Measurements from ENCODE around the gene WWC1.
"Not testable (repeated sequence)": the region's sequence is repeated elsewhere in the genome, so short reads cannot be mapped to it uniquely, and the experiment has no call there.

The WWC1 gene

GRCh38 chr5:168334280-168334679 lies 42.8 kb downstream of the WWC1 start:
- DNase-seq (ENCODE audit: low read depth, low spot score) = no peak

GRCh38 chr5:168334695-168335094 lies 43.2 kb downstream of the WWC1 start:
- DNase-seq (ENCODE audit: low read depth, low spot score) = no peak

GRCh38 chr5:168337361-168337760 lies 45.9 kb downstream of the WWC1 start:
- no peak for DNase-seq (ENCODE audit: low read depth, low spot score)

DNA sequence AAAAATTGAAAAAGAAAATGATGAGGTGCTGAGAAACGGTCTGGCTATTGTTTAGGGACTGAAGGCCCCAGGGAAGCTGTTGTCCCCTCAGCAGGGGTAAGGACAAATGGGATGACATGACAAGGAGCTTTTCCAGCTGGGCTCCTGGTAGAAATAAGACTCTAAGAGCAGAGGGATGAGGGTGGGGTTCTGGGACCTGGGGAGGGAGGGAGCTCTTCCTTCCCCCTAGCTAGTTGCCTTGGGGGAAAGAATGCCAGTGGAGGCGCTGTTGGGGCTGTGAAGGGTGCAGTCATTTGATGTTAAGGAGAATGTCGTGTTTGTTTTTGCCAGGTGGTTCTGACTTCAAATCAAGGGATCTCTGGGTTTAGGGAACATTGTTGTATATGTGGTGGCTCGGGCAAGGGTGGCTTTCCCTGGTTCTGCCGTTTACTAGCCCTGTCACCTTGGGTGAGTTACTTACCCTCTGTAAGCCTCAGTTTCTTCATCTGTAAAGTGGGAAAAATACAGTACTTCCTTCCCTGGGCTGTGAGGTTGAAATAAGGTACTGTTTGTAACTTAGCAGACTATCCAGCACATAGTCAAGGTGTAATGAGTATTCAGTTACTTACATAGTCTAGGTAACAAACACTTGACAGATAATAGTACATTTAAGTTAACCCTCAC lies 47.8 kb downstream of the WWC1 start:
- no peak for DNase-seq (ENCODE audit: low read depth, low spot score)

DNA sequence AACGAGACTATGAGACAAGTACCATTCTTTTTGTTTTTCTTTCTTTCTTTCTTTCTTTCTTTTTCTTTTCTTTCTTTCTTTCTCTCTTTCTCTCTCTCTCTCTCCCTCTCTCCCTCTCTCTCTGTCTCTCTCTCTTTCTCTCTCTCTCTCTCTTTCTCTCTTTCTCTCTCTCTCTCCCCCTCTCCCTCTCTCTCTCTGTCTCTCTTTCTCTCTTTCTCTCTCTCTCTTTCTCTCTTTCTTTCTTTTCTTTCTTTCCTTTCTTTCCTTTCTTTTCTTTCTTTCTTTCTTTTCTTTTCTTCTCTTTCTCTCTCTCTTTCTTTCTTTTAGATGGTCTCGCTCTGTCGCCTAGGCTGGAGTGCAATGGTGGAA lies 48.3 kb downstream of the WWC1 start:
- not testable (repeated sequence) for DNase-seq (ENCODE audit: low read depth, low spot score)

- DNase-seq (ENCODE audit: low read depth, low spot score) = no peak
Measured at GRCh38 chr5:168340487-168340886, 49.0 kb downstream of the WWC1 start.

DNA sequence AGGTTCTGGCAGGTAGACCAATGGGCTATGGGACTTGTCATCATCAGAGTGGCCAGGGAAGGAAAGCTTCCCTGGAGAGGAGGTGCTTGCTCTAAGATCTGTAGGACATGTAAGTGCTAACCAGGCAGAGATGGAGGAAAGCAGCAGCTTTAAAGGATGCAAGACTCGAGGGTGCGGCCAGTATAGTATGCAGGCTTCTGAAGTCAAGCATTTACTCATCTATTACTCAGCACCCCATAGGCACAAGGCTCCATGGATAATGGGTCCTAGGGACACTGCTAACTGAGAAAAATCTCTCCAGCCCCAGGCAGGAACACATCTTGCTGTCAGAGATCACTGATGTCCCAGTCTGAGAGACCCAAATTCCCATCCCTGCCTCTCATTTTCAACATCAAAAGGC lies 49.7 kb downstream of the WWC1 start:
- no peak for DNase-seq (ENCODE audit: low read depth, low spot score)

- no peak for DNase-seq (ENCODE audit: low read depth, low spot score)
Measured at GRCh38 chr5:168342151-168342825, 50.8 kb downstream of the WWC1 start.

DNA sequence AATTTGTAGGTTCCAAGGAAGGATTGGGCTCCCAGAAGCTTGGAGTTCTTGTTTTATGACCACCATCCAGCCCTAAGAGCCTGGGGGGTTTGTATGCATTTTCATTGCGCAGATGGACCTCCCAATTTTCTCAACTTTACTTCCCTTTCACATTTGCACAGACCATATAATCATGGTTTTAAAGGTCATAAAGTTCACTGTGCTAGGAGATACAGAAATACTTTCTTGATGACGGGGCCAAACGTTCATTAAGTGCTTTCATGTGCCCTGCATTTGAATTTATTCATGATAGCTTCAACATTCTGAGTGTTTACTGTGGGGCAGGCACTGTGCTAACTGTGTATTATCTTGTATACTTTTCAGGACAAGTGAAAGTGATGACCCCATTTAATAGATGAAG lies 51.5 kb downstream of the WWC1 start:
- no peak for DNase-seq (ENCODE audit: low read depth, low spot score)

DNA sequence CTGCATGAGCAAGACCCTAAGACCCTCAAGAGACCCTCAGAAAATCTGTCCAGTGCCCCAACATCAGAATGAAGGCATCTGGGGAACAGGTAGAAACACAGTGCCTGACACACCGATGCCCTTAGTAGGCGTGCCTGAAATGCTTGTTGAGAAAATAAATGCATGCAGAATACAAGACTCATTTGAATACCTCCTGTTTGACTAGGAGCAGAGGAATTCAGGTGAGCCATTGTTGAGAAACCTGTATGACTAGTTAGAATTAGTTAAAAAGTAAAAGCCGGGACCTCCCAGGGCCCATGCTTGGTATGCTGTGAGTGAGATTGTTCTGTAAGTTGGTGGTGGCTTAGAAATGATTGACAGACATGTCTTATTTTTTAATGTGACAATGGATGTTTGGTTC lies 55.0 kb downstream of the WWC1 start:
- DNase-seq (ENCODE audit: low read depth, low spot score) = no peak

GRCh38 chr5:168347368-168348083 lies 56.1 kb downstream of the WWC1 start:
- DNase-seq (ENCODE audit: low read depth, low spot score) = no peak

GRCh38 chr5:168348084-168348414 lies 56.6 kb downstream of the WWC1 start:
- no peak for DNase-seq (ENCODE audit: low read depth, low spot score)

DNA sequence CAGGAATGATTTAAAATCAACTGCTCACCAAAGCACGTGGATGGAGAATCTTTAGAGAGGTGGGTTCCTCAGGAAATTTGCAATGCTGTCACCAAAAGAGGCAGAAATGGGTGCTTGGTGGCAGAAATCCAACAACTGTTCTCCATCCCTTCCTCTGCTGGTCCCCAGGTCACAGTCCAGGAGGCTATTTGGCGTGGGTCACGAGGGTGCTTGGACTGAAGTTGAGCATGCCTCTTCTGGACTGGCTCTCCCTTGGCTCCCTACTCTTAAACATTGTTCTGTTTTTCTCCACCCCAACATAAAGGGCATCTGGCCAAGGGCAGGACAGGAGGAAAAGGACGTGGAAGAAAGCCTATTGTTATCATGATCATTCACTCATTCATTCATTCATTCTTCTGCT lies 58.9 kb downstream of the WWC1 start:
- no peak for DNase-seq (ENCODE audit: low read depth, low spot score)

DNA sequence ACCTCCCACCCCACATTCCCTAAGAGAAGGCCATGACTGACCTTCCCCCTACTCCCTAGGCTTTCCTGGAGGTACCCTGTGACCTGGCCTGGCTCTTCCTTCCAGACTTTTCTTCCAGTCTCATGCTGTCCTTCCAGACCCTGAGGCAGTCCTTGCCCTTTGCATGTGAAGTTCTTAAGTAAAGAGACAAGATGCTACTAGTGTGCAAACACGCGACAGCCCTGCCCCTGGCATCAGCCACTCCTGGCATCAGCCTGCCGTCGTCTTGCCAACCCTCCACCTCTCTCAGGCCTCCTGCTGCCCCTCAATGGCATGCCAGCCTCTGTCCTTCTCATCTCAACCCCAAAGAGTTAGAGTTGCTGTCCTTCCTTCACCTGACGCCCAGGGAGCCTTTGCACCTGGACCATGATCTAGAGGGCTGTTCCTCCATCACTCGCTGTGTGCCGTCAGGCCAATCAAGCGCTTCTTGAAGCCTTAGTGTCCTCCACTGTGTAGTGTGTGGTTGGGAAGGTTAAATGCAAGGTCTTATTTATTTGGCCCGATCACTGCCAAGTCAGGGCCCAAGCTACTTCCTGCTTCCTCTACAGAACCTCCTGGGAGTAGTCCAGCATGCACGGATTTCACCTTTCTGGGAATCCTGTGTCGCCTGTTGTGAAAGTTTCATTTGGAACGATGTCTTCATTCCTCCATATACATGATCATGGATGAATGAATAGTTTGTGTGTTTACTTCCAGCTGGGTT lies 61.9 kb downstream of the WWC1 start:
- DNase-seq (ENCODE audit: low read depth, low spot score) = no peak

DNA sequence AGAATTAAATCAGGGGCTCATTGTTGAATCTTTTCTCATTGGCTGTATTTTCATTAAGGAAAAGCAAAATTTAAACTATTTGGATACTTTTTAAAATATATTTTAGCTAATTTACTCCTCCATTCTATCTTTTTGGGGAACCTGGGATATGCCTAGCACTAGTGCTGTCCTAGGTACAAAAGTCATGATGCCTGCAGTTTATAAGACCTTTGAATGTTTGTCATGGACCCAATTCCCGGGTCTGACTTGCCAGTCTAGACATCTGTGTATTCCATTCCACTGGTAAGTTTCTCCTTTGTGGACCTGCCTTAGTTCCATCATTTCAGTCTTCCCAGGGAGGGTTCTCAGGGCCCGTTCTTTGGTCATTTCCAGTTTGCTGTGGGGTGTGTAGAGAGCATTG lies 63.0 kb downstream of the WWC1 start:
- DNase-seq (ENCODE audit: low read depth, low spot score) = no peak

DNA sequence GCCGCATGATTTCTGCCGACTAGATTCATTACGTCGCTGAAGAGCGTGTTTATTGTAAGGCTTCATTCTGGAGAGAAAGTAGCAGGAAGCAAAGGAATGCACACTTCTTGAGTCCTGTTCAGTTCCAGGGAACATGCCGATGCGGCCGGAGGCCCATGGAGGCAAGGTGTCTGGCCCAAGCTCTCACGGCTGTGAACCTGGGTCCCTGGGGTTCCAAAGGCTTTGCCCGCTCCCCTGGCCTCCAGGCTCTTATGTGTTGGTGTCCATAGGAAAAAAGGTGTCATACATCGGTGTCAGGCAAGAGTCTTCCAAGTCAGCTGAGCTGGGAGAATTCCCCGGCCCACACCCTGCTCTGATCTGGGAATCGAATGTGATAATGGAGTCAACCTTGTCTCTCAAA lies 64.7 kb downstream of the WWC1 start:
- no peak for DNase-seq (ENCODE audit: low read depth, low spot score)

- no peak for DNase-seq (ENCODE audit: low read depth, low spot score)
Measured at GRCh38 chr5:168356592-168356991, 65.1 kb downstream of the WWC1 start.

DNA sequence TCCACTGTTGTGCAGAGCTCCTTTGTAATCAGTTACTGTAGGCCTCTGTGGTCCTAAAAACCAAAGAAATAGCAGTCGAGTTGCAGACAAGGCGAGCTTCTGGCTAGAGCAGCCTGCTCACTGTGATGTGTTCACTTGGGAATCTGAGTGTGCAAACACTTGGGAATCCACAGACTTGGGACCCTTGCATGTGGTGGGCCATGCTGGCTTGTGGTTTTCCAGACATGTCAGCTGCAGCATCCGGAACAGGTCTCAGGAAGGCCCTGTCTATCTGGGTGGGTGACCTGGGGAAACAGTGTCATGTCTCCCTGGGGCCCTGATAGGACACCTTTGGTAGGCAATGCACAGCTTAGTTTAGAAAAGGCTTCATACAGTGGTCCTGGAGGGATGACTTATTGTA lies 66.4 kb downstream of the WWC1 start:
- no peak for DNase-seq (ENCODE audit: low read depth, low spot score)

DNA sequence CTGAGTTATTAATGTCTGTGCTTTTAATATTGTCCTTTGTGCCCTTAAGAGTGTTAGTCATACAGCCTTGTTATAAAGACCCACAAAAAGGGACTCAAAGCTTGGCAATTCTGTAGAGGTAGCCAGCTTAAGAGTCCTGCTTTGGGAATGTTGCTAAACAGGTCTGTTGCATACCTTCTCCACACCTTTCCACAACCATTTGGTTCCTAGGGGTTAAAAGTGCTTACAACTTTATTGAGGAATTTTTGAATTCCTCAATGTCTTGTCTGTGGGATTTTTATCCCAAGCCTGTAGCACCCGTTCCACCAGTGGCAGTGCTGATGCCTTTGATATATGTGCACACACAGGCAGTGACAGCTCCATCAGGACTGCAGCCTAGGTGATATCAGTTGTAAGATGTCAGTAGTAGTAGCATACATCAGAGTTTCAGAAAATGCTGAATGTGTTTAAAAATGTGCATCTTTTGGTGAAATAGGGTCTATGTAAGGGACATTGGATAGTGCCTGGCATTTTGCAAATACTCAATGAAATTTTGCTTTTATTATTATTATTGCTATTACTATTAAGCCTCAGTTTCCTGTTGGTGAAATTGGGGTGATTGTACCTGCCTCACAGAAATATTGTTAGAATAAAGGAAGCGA lies 68.5 kb downstream of the WWC1 start:
- no peak for DNase-seq (ENCODE audit: low read depth, low spot score)

DNA sequence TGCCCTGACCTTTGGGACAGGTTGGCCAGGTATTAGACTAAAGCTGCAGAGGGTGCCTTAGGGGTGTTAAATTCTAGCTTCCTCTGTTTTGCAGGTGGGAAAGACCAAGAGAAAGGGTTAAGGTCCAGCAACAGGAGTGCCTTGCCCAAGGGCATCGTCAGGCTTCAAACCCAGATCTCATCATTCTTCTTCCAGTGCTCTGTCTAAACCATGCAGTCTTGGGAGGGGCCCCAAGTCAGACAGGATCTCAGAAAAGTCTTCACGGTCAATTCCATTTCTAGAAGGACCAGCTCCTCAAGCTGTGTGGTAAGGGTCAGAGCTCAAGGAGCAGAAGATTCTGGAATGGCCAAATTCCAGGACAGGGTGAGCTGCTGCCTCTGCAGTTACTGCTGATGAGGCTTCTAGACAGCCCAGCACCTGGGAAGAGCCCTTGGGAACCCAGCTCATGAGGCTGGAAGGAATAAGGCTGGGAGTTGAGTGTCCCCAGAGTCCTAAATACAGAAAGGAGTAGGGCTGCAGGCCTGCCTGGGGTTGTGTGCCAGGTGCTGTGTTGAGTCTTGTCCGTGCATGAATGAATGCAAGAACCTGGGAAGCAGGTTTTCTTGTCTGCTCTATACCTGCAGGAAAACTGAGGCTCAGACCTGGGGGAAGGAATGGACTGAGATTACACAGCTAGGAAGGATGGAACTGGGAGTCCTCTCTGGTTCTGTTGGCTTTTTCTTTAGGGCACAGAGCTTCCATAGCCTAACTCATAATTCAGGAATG lies 69.3 kb downstream of the WWC1 start:
- DNase-seq (ENCODE audit: low read depth, low spot score) = no peak
